Uterus (tissue), 4 donors: ENCODE measurements around the gene STAC2. TPM values are rescaled to one million over a fixed set of nuclear protein-coding genes. Genes with fewer than 3 reads are reported as not detected.

Experiments used
- DNase-seq, 2 donors: peaks; one replicate each; pipeline ENCODE4 v3.0.0-alpha.2; 2019 to 2020
- H3K27ac ChIP-seq, 2 donors: fragments of 200-600 bp; sonication (generic); 1 replicate in 1 of 2; 2 replicates in 1 of 2; pipeline ENCODE4 v1.5.1; 2016 to 2018
- H3K27me3 ChIP-seq, 2 donors: fragments of 200-600 bp; sonication (generic); one replicate each; pipeline ENCODE4 v1.5.1; 2018 to 2019; ENCODE audit warnings: control low read depth in 1 of 2
- H3K36me3 ChIP-seq, 2 donors: fragments of 200-600 bp; sonication (generic); one replicate each; pipeline ENCODE4 v1.5.1; 2019; ENCODE audit warnings: control low read depth in 1 of 2
- H3K4me1 ChIP-seq, 2 donors: fragments of 200-600 bp; sonication (generic); one replicate each; pipeline ENCODE4 v1.5.1; 2018 to 2019; ENCODE audit warnings: control low read depth in 1 of 2
- H3K4me3 ChIP-seq, 2 donors: fragments of 200-600 bp; sonication (generic); 1 replicate in 1 of 2; 2 replicates in 1 of 2; pipeline ENCODE4 v1.5.1; 2018 to 2019; ENCODE audit warnings: mild to moderate bottlenecking in 1 of 2
- H3K9me3 ChIP-seq, 2 donors: fragments of 200-600 bp; sonication (generic); one replicate each; pipeline ENCODE4 v1.5.1; 2019; ENCODE audit warnings: control low read depth in 1 of 2
- POLR2A ChIP-seq, 2 donors: fragments of 450-650 bp; IDR thresholded peaks; one replicate each; pipeline ENCODE4 v1.6.1; 2016; ENCODE audit warnings: antibody characterized with exemption in 2 of 2, mild to moderate bottlenecking in 1 of 2, moderate library complexity in 1 of 2
- intact Hi-C: fragments of 100-400 bp; cut with DNase I; formaldehyde crosslinking; loops from one replicate; pipeline ENCODE4 v1.15.1; 2023; ENCODE audit warnings: low total_unique reads
- total RNA-seq, 4 donors: library from RNA; depleted of rRNA in 3 of 4; stranded (reverse); fragments of >200 nt in 3 of 4; gene quantifications; one replicate each; pipeline versions ENCODE4 v1.1.0 to v1.2.4, GENCODE V29; 2014 to 2023
- TF ChIP-seq, protein P1 (sequence below), 4 experiments: fragments of 200-600 bp in 2 of 4; fragments of 450-650 bp in 2 of 4; sonication (generic) in 2 of 4; IDR thresholded peaks; one replicate each; pipeline ENCODE4 v1.5.1; 2016 to 2019; ENCODE audit warnings: antibody characterized with exemption in 4 of 4, mild to moderate bottlenecking in 2 of 4, moderate library complexity in 1 of 4
- donor health status: DM: yes; HTN: yes; CAD: no.

Gene STAC2
- total RNA-seq, 4 donors from 2014 or later = 0.59 to 14.4 (median 1.1) TPM

- TF ChIP-seq, protein P1, sequence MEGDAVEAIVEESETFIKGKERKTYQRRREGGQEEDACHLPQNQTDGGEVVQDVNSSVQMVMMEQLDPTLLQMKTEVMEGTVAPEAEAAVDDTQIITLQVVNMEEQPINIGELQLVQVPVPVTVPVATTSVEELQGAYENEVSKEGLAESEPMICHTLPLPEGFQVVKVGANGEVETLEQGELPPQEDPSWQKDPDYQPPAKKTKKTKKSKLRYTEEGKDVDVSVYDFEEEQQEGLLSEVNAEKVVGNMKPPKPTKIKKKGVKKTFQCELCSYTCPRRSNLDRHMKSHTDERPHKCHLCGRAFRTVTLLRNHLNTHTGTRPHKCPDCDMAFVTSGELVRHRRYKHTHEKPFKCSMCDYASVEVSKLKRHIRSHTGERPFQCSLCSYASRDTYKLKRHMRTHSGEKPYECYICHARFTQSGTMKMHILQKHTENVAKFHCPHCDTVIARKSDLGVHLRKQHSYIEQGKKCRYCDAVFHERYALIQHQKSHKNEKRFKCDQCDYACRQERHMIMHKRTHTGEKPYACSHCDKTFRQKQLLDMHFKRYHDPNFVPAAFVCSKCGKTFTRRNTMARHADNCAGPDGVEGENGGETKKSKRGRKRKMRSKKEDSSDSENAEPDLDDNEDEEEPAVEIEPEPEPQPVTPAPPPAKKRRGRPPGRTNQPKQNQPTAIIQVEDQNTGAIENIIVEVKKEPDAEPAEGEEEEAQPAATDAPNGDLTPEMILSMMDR (IDR thresholded peaks at IDR 0.05) = no peak
- TF ChIP-seq POLR2A (IDR thresholded peaks at IDR 0.05) = no peak
- no peaks in the 10 kb centered on the region for H3K4me1 ChIP-seq
- no peaks in the 10 kb centered on the region for H3K9me3 ChIP-seq
- no peak for DNase-seq
- no peak overlapping the region for H3K4me3 ChIP-seq
- no peak overlapping the region for H3K27ac ChIP-seq
- intact Hi-C loops = no loop called here
- no peaks in the 10 kb centered on the region for H3K27me3 ChIP-seq
- H3K36me3 ChIP-seq = no peaks in the 10 kb centered on the region
Observed at GRCh38 chr17:39237586-39237985, 11.8 kb upstream of the STAC2 start.

DNA sequence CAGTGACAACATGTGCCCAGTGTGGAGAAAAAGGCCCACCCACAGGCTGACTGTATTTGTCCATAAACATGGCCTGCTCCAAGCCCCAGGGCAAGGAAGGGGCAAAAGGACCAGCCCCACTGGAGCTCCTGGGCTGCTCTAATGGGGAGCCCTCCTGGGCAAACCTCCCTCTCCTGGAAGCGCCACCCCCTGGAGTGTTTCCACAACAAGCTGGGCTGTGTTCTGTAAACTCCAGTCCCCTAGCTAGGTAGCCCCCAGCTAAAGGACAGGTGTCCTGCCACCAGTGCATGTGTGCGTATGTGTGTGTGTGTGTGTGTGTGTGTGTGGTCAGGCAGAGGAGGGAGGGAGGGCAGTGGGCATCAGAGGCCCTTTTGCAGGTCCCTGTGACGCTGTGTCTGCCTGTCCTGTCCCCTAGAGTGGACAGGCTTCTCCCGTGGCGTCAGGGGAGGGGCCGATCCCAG, 11.3 kb upstream of the STAC2 start:
- intact Hi-C loops = no loop called here
- Histone ChIP-seq H3K9me3 (no peaks in the 10 kb centered on the region), H3K27me3 (no peaks in the 10 kb centered on the region), H3K36me3 (no peaks in the 10 kb centered on the region), H3K4me1 (peaks cover 0 to 3% of the 10 kb centered on the region in 2 donors), H3K27ac (no peak overlapping the region), H3K4me3 (no peak overlapping the region)
- TF ChIP-seq, protein P1 (IDR thresholded peaks at IDR 0.05) = no peak
- no peak for TF ChIP-seq POLR2A (IDR thresholded peaks at IDR 0.05)
- no peak for DNase-seq

DNA sequence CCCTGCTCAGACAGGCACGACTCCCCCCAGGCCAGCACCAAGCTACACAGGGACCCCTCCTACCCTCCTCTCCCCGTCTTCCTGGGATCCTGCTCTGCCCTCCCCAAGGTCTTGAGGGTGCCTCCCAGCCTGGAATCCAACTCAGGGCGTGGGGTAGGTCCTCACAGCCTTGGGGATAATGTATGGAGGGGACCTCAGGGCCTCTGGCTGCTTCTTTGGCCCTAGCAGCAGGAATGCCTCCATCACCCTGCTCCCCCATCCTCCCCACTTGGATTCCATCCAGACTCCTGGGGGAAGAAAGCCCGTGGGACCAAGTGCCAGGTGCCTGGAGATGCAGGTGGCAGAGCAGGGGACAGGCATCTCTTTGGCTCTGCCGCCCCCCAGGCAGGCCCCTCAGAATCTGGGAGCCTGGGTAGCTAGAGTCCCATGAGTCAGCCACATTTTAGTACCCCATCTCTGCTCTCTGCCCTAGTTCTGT, 10.7 kb upstream of the STAC2 start:
- no peak for TF ChIP-seq POLR2A (IDR thresholded peaks at IDR 0.05)
- TF ChIP-seq, protein P1 (IDR thresholded peaks at IDR 0.05) = no peak
- H3K4me3 ChIP-seq = no peak overlapping the region
- no peak overlapping the region for H3K27ac ChIP-seq
- no peaks in the 10 kb centered on the region for H3K9me3 ChIP-seq
- DNase-seq = no peak
- H3K36me3 ChIP-seq = no peaks in the 10 kb centered on the region
- no peaks in the 10 kb centered on the region for H3K27me3 ChIP-seq
- H3K4me1 ChIP-seq = peaks cover 0 to 8% of the 10 kb centered on the region in 2 donors
- intact Hi-C loops = no loop called here

- TF ChIP-seq, protein P1 (IDR thresholded peaks at IDR 0.05) = peak in 2 of 4 experiments; percentile 7 to 9
- TF ChIP-seq POLR2A (IDR thresholded peaks at IDR 0.05) = no peak
- H3K27ac ChIP-seq = no peak overlapping the region
- no peak overlapping the region for H3K4me3 ChIP-seq
- H3K4me1 ChIP-seq = peaks cover 0 to 8% of the 10 kb centered on the region in 2 donors
- H3K27me3 ChIP-seq = no peaks in the 10 kb centered on the region
- no peaks in the 10 kb centered on the region for H3K36me3 ChIP-seq
- DNase-seq = no peak
- intact Hi-C loops = no loop called here
- H3K9me3 ChIP-seq = no peaks in the 10 kb centered on the region
Observed at GRCh38 chr17:39235555-39236449, 10.1 kb upstream of the STAC2 start.
